Small intestine (tissue), 7 donors: ENCODE data around the gene ZFPM1. TPM values are rescaled to one million over a fixed set of nuclear protein-coding genes. Genes with fewer than 3 reads are reported as not detected.

ENCODE experiments used
- DNase-seq, 2 donors: peaks; one replicate each; pipeline versions ENCODE4 v3.0.0 to v3.0.0-alpha.2; 2013
- FAIRE-seq: peaks from 2 replicates; lab custom pipeline; 2012; peaks lifted over from hg19 to GRCh38; lab: Jason Lieb, UNC
- H3K27ac ChIP-seq, 3 donors: one replicate each; pipeline ENCODE4 v1.5.1; 2013; ENCODE audit warnings: low read length in 2 of 3, mild to moderate bottlenecking in 2 of 3, control low read depth in 1 of 3, inconsistent platforms in 1 of 3, low read depth in 1 of 3, moderate library complexity in 1 of 3
- H3K27me3 ChIP-seq, 3 donors: one replicate each; pipeline ENCODE4 v1.6.1; 2013; ENCODE audit warnings: low read length in 3 of 3, inconsistent platforms in 1 of 3; ENCODE audit not compliant: control insufficient read depth in 3 of 3, insufficient read depth in 3 of 3
- H3K36me3 ChIP-seq, 3 donors: one replicate each; pipeline ENCODE4 v1.6.1; 2013; ENCODE audit warnings: low read length in 3 of 3, inconsistent platforms in 1 of 3, low read depth in 1 of 3, mild to moderate bottlenecking in 1 of 3, moderate library complexity in 1 of 3; ENCODE audit not compliant: control insufficient read depth in 3 of 3, insufficient read depth in 2 of 3
- H3K4me1 ChIP-seq, 3 donors: one replicate each; pipeline ENCODE4 v1.6.1; 2013; ENCODE audit warnings: low read length in 2 of 3, inconsistent platforms in 1 of 3, low read depth in 1 of 3, mild to moderate bottlenecking in 1 of 3, moderate library complexity in 1 of 3; ENCODE audit not compliant: control insufficient read depth in 3 of 3, insufficient read depth in 2 of 3
- H3K4me3 ChIP-seq, 3 donors: one replicate each; pipeline ENCODE4 v1.5.1; 2013; ENCODE audit warnings: low read length in 3 of 3, control low read depth in 1 of 3, inconsistent platforms in 1 of 3, low read depth in 1 of 3, mild to moderate bottlenecking in 1 of 3, moderate library complexity in 1 of 3
- H3K9me3 ChIP-seq, 2 donors: one replicate each; pipeline ENCODE4 v1.6.1; 2013; ENCODE audit warnings: low read depth in 1 of 2, low read length in 1 of 2; ENCODE audit not compliant: control insufficient read depth in 2 of 2, insufficient read depth in 1 of 2
- WGBS, 3 donors: extraction: QIAGEN DNeasy Blood & Tissue Kit; methylation state at CpG; one replicate each; pipeline ENCODE4 v1.1.7; 2013; 5-methylcytosine and 5-hydroxymethylcytosine counted together
- polyA plus RNA-seq, 4 donors: library from polyadenylated mRNA; stranded (reverse) in 3 of 4; unstranded in 1 of 4; fragments of 200-250 nt in 3 of 4; fragments of 120-200 nt in 1 of 4; gene quantifications; one replicate each; pipeline versions ENCODE4 v1.2.1 to v1.2.3, GENCODE V29; 2013
- donor health status: healthy with polysubstance abuse.
- donor health status: control.
- donor health status: control.
- donor health status: Bipolar disorder and iron deficiency.
- donor health status: healthy.

ZFPM1 gene
- polyA plus RNA-seq, 4 donors: 8.1 to 26.6 (median 12.0) TPM

DNA sequence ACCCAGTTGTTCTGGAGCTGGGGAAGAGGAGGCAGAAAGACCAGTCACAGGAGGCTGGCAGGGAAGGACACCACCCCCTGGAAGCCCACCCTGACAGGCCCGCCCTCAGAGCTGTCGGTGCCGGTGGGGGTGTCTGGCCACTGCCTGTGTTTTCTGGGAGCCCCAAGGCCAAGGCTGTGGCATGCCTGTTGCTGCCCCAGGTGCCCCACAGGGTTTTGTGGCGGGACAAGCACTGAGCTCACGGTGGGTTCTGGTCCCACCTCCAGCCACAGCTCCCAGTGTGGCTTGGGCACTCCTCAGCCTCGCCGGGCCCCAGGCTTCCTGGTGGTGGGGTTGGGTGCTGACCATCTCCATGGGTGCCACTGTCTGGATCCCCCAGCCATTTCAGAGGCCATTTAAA, 58.0 kb downstream of the ZFPM1 start:
- Histone ChIP-seq H3K4me1 (peaks cover 6 to 93% (median 8%) of the 10 kb centered on the region in 3 donors), H3K36me3 (peaks cover 0 to 96% (median 0%) of the 10 kb centered on the region in 3 donors), H3K9me3 (no peaks in the 10 kb centered on the region), H3K4me3 (no peak overlapping the region), H3K27ac (peak overlapping the region in 1 of 3 donors; percentile 6), H3K27me3 (no peaks in the 10 kb centered on the region)
- FAIRE-seq (no peak), DNase-seq (no peak)
- 78 to 90% (median 86%) methylated on average over 6 to 7 of the region's 7 CpGs for WGBS, 3 donors

DNA sequence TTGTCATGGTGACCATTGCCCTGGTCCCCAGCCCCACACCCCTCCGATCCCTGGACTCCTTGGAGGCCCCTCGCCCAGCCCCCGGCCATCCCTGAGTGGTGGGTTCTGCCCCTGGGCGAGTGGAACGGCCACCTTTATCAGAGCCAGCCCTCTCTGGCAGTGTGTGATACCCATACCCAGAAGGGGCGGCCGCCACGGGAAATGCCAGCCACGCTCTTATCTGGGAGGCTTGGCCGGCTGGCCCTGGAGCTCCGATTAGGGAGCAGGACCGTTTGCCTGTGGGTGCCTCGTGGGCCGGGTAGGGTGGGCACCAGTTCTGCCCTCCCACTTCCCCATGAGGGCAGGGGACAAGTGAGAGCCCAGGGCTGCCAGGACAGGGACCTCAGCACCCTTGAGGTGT, 58.8 kb downstream of the ZFPM1 start:
- Histone ChIP-seq H3K9me3 (no peaks in the 10 kb centered on the region), H3K4me1 (peaks cover 6 to 97% (median 15%) of the 10 kb centered on the region in 3 donors), H3K4me3 (no peak overlapping the region), H3K27ac (peak overlapping the region in 1 of 3 donors; percentile 70), H3K36me3 (peaks cover 0 to 96% (median 0%) of the 10 kb centered on the region in 3 donors), H3K27me3 (no peaks in the 10 kb centered on the region)
- 41 to 67% (median 55%) methylated on average over 13 to 14 of the region's 14 CpGs for WGBS, 3 donors
- FAIRE-seq: no peak
- no peak for DNase-seq

GRCh38 chr16:88512728-88513696, 59.9 kb downstream of the ZFPM1 start:
- H3K4me3 ChIP-seq: no peak overlapping the region
- FAIRE-seq: no peak
- peaks cover 6 to 88% (median 15%) of the 10 kb centered on the region in 3 donors for H3K4me1 ChIP-seq
- H3K9me3 ChIP-seq: no peaks in the 10 kb centered on the region
- peak; percentile 60 to 75 for DNase-seq
- H3K27me3 ChIP-seq: no peaks in the 10 kb centered on the region
- WGBS, 3 donors: 40 to 68% (median 62%) methylated on average over 34 to 35 of the region's 35 CpGs
- peak overlapping the region; percentile 41 to 70 (median 52) for H3K27ac ChIP-seq
- peaks cover 0 to 85% (median 0%) of the 10 kb centered on the region in 3 donors for H3K36me3 ChIP-seq

DNA sequence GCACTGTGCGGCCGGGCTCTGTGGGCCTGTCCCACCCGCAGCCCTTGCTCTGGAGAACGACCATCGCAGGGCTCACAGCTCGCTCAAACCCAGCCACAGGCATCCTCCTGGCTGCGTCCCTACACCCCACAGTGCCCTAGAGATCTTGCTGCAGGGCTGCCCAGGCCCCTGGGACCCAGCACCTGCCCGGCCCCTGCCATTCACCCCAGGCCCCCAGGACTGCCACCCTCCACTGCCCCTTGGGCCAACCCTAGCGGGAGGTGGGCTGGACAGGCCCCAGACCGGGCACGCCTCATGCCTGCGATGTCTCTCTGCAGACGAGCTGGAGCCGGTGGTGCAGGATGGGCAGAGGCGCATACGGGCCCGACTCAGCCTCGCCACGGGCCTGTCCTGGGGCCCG, 61.0 kb downstream of the ZFPM1 start:
- Histone ChIP-seq H3K27ac (no peak overlapping the region), H3K4me1 (peaks cover 5 to 78% (median 15%) of the 10 kb centered on the region in 3 donors), H3K27me3 (no peaks in the 10 kb centered on the region), H3K4me3 (no peak overlapping the region), H3K36me3 (peaks cover 0 to 75% (median 0%) of the 10 kb centered on the region in 3 donors), H3K9me3 (no peaks in the 10 kb centered on the region)
- no peak for FAIRE-seq
- no peak for DNase-seq
- 88 to 94% (median 89%) methylated on average over 20 of the region's 20 CpGs for WGBS, 3 donors

- FAIRE-seq: no peak
- peaks cover 5 to 71% (median 13%) of the 10 kb centered on the region in 3 donors for H3K4me1 ChIP-seq
- no peak overlapping the region for H3K4me3 ChIP-seq
- peak overlapping the region in 1 of 3 donors; percentile 62 for H3K27ac ChIP-seq
- WGBS, 3 donors: 83 to 90% (median 88%) methylated on average over 19 of the region's 19 CpGs
- H3K27me3 ChIP-seq: no peaks in the 10 kb centered on the region
- no peaks in the 10 kb centered on the region for H3K9me3 ChIP-seq
- H3K36me3 ChIP-seq: peaks cover 0 to 73% (median 0%) of the 10 kb centered on the region in 3 donors
- no peak for DNase-seq
Observed at GRCh38 chr16:88514526-88515232, 61.6 kb downstream of the ZFPM1 start.

DNA sequence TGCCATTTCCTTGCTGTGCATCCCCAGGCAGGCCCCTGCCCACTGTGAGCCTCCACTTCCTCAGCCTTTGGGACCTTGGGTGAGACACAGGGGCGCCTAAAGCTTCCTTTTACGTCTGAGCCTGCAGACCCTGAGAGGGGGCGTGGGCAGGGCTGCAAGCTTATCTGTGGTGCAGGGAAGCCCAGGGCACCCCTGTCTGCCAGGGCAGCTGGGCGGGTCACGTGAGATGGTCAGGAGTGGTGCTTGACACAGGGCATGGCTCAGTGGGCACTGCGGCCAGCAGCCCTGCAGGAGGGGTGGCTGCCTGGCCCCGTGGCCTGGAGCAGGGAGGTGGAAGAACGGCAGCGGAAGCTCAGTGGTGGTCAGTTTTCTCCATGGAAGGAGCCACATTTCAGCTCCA, 62.3 kb downstream of the ZFPM1 start:
- FAIRE-seq (no peak), DNase-seq (no peak)
- H3K36me3 ChIP-seq: peaks cover 0 to 66% (median 0%) of the 10 kb centered on the region in 3 donors
- H3K4me3 ChIP-seq: no peak overlapping the region
- no peaks in the 10 kb centered on the region for H3K27me3 ChIP-seq
- WGBS, 3 donors: 82 to 89% (median 86%) methylated on average over 9 of the region's 9 CpGs
- peaks cover 5 to 64% (median 7%) of the 10 kb centered on the region in 3 donors for H3K4me1 ChIP-seq
- H3K9me3 ChIP-seq: no peaks in the 10 kb centered on the region
- peak overlapping the region in 1 of 3 donors; percentile 62 for H3K27ac ChIP-seq

DNA sequence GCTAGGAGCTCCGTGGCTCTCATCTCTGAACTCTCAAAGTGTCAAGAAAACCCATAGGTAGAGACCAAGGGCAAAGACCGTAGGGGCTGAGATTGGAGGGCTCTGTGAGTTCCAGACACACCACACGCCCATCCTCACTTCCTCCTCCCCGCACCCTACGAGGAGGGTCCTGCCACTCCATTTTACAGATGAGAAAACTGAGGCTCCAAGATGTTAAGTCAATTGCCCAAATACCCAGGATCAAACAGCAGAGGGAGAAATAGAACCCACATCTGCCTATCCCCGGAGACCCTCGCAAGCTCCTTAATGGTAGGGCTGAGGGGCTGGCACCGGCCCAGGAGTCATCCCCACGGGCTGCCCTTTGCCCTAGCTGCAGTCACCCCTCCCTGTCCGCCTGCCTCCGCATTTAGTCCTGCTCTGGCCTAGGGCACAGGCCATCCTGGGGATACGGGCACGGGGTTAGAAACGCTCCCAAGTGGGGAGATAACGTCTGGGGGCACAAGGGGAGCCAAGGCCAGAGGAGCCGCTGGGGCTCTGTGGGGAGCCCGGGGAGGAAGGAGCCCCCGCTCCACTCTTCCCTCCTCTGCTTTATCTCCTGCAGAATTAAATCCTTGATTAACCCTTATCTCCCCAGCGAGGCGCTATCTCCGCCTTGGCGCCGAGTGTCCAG, 63.0 kb downstream of the ZFPM1 start:
- DNase-seq: peak in 1 of 2 donors; percentile 61
- WGBS, 3 donors: 50 to 72% (median 50%) methylated on average over 23 of the region's 23 CpGs
- Histone ChIP-seq H3K4me1 (peaks cover 5 to 58% (median 7%) of the 10 kb centered on the region in 3 donors), H3K9me3 (no peaks in the 10 kb centered on the region), H3K27me3 (no peaks in the 10 kb centered on the region), H3K27ac (peak overlapping the region in 1 of 3 donors; percentile 62), H3K4me3 (no peak overlapping the region), H3K36me3 (peaks cover 0 to 60% (median 0%) of the 10 kb centered on the region in 3 donors)
- FAIRE-seq: no peak
